SH-SY5Y (cell line): ENCODE data around the gene CCDC60.

ENCODE experiments used
- GATA2 ChIP-seq: IDR thresholded peaks from 2 replicates; pipeline ENCODE4 v1.6.1; 2011; ENCODE audit warnings: mild to moderate bottlenecking, low read depth, low read length
- GATA3 ChIP-seq: IDR thresholded peaks from 2 replicates; pipeline ENCODE4 v1.6.1; 2011; ENCODE audit warnings: low read depth, mild to moderate bottlenecking, low read length, moderate library complexity

Gene CCDC60

DNA sequence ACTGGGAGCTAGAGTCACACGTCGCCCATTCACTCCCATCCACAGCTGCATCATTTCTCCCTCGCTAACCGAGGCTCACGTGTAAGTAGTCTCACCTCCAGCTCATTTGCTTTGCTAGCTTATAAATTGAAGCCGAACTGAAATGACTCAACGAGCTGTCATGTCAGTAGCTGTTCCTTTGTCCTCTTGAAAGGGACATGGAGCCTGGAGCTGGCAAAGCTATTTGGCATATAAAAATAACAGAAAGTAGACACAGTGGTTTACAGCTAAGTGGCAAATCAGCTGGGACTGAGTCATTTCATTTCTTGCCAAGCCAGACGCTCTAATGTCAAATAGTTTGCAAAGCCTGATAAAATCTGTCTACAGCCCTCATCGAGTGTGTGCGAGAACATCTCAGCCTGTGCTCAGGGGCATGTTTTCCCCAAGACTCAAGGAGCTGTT lies 144.6 kb downstream of the CCDC60 start:
- TF ChIP-seq GATA3 (no peak), GATA2 (no peak)

DNA sequence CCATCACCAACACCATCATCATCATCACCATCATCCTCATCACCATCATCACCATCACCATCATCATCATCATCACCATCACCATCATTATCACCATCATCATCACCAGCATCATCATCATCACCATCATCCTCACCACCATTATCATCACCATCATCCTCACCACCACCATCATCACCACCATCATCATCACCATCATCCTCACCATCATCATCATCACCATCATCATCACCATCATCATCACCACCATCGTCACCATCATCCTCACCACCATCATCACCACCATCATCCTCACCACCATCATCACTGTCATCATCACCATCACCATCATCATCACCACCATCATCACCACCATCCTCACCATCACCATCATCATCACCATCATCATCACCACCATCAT lies 146.0 kb downstream of the CCDC60 start:
- TF ChIP-seq GATA2 (no peak), GATA3 (no peak)

DNA sequence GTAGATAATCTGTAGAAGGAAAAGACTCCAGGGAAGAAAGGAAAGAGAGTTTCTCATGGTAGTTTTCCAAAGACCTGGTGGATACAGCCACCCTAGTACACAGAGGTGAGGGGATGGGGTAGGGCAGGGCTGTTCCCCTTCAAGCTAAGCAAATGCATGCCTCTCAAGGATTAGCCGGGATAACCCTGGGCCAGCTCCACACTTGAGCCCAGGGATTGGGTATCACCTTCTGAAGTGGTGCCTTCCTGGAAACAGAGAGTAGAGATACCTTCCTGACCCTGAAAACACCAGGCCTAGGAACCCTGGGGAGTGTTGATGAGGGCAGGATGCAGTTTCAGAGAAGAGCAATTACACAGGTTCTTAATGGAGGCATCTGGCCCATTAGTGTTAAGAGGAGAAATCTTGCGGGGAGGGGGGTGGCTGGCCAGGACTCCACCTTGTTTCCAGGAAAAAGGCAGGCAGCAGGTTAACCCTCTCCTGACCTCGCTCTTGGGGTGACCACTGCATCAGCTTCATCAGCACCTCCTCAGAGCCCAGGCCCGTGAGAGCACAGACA lies 152.1 kb downstream of the CCDC60 start:
- TF ChIP-seq GATA2 (no peak), GATA3 (no peak)

DNA sequence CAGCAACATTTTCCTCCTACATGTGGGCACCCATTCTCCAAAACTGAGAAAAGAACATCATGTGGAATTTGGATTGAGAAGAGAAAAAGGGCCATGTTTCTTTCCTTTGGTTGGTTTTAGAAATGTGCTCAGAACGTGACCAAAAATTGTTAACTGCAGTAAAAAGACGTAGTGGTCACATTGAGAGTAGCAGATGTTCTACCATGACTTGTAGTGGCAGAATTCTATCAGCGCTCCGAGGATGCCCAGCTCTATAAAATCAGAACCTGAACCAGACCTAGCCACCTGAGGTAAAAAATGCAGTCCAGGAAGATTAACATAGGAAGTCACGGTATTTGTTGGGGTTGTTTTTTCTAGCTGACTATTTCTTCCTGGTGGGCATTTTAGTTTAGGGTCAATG lies 157.3 kb downstream of the CCDC60 start:
- TF ChIP-seq GATA3: no peak

DNA sequence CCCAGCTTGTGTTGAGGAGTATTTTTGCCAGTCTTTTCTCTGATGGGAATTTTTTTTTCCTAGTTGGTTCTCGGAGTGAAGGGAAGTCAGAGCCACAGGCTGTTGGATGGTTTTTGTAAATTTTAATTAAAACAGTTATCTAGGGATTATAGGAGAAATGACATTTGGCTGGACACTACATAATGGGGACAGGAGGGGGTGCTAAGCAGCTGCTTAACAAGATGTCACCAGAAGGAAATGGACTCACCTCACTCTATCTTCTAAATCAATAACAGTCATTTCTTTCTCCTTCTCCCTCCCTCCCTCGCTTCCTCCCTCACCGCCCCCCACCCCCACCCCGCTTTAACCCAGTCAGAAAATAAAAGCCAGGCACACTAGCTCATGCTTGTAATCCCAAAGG lies 165.7 kb downstream of the CCDC60 start:
- no peak for TF ChIP-seq GATA2
- TF ChIP-seq GATA3: no peak

DNA sequence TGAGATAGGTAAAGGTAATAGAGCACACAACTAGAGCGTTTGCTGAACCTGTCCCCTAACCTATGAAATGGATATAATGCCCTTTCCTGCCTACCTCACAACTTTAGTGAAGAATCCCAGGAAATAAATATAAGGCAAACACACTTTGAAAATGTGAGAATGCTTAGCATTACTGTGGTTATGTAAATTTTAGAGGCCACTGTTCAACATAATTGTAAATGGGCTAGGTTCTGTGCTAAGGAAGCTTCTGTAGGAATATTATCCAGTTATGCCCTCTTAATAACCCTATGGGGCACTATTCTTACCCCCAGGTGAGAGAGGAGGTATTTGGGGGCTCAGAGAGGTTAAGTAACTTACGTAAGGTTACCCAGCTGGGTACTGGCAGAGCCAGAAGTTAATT lies 166.5 kb downstream of the CCDC60 start:
- TF ChIP-seq GATA3 (no peak), GATA2 (no peak)

DNA sequence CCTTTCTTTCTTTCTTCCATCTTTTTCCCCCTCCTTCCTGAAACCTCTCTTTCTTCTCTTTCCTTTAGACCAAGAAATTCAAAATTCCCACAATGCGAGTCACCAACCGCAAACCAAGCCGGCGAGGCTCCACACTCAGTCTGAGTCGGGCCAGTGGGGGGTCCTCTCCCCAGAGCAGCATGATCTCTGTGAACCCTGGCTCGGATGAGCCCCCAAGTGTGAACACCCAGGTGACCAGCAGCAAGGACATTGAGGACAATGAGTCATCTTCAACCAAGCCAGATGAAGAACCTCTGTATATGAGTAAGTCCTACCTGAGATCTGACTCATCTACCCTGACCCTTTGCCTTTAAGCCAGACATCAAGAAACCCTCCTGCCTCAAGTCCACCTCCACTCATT lies 170.5 kb downstream of the CCDC60 start:
- no peak for TF ChIP-seq GATA2
- no peak for TF ChIP-seq GATA3

DNA sequence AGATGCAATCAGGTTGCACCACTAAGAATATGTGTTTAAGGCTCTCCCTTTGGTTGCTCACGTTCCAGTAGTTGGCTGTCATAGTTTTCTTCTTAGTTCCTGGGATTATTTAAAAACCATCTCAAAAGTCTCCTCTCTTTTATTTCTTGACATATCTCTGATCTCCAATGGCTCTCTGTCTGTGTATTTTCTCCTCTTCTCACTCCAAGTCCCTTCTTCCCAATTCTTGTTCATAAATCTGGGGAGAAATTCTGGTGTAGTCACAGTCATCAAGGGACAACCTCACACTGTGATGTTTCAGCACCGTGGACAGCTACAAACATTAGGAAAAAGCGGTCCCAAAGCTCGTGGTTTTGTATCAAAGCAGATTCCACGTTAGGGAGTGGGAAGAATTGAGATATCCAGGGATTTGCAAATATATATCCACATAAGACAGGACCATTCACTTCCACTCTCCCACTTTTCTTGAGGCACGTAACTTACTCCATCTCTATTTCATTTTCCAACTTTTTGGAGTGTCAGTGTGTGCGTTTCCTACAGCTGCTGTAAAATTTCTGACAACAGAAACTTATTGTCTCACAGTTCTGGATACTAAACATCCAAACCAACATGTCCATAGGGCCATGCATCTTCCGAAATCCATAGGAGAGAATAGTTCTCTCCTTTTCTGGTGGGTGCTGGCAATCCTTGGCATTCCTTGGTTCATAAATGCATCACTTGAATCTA lies 178.4 kb downstream of the CCDC60 start:
- TF ChIP-seq GATA2: no peak
- no peak for TF ChIP-seq GATA3

DNA sequence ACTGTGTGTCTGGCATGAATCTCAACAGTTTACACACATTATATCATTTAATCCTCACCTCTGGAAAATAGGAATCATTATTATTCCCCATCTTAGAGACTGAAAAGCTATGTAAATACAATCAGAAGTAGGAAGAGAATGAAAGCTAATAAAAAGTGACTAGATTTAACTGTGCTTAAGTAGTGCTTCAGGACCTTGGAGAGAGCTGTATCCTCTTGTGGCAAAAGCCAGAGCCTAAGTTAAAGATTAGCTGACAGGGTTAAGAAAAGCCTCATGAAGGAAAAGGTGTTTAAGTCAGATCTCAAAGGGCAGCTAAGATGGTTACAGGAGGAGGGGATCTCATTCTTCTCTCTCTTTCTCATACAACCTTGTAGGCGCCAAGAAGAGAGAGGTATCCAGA lies 193.7 kb downstream of the CCDC60 start:
- TF ChIP-seq GATA2 (no peak), GATA3 (no peak)

DNA sequence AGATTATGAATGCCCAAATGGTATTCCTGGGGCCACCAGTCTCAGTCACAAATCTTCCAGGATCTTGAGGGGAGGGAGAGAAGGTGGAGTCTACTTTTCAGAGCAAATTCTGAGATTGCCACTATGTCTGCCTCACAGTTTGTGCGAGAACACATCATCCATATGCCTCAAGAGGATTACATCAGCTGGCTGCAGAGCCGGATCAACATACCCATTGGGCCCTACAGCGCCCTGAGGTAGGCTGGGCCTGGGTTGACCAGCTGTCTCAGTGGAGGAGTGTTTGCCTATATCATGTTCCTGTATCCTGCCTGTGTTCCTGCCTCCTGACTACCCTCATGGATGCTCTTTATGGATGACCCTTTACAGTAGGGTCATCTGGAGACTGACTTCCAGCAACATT lies 205.9 kb downstream of the CCDC60 start:
- TF ChIP-seq GATA3 (no peak), GATA2 (no peak)

DNA sequence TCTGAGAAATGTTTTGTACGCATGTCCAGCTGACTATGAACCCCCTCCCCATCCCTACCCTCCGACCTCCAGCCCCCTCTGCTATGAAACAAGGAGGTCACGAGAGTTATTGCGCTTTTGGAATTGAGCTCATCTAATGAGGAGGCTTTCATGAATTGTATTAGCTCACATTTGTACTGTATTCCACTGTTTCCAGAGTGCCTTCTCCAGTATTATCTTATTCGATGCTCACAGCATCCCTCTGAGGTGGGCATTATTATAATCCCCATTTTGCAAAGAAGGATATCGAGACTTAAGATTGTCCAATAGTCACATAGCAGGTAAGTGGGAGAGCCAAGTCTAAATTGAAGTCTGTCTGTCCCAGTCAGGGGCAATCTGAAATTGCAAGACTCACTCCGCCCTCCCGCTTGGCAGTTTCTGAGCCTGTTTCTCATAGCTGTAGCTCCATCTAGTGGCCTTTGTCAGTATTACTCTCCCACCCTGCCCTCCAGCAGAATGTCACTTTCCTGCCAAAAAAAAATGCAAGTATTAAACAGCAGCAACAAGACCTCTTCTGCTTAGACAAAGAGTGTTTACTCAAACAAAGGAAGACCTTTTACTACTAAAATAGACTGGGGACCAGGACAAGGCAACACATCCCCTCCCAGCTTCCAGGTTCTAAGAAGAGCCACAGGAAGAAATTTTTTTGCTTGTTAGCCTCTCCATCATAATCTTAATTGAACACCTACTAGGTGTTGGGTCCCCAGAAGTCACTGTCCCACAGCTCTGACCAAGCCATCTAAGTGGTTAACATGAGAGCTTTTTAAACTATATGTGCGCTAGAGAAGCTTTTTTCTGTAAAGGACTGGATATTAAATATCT lies 210.5 kb downstream of the CCDC60 start:
- TF ChIP-seq GATA2 (no peak), GATA3 (no peak)

DNA sequence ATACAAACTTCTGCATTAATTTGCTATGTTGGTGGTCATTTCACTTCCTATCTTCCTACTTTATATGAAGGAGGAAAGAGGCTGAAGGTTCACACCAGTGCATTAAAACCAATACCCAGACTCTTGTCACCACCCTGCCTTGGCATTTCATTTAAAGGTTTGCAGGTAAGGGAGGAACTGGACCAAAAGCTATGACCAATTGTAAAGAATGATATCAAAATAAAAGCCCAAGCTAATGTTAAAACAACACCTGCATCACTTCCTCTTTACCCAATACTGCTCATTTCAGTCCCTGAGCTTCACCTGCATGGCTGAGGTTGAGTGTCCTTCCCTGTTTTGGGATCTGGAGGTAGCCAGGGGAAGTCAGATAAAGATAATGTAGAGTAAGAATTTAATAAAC lies 211.8 kb downstream of the CCDC60 start:
- TF ChIP-seq GATA2 (no peak), GATA3 (no peak)

DNA sequence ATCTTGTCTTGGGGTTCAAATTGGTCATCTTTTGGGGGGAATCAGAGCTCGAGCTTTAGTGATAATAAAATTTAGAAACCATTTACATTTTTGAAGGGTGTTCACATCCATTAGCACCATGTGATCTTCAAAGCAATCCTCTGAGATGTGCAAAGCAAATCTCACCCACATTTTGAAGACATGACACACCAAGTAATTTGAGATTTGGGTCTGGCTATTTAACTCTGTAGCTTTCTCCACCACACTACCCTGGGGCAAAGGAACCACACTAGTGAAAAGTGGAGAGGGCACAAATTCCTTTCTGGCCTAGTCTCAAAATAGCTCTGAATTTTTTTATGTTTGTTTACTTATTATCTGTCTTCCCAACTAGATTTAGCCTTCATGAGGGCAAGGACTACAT lies 212.5 kb downstream of the CCDC60 start:
- TF ChIP-seq GATA3: no peak
- TF ChIP-seq GATA2: no peak

DNA sequence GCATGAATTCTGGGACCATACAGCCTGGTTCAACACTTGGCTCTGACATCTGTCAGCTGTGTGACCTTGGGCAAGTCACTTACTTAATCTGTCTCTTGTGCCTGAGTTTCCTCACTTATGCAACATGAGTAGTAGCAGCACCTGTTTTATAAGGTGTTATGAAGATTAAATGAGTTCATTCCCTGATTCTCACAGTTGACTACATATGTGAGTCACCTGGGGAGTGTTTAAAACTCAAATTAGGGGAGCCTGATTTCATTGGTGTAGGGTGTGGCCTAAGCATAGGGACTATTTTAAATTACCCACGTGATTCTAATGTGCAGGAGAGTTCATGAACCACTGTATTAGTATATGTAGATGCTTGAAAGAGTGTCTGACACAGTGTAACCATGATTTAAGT lies 222.3 kb downstream of the CCDC60 start:
- TF ChIP-seq GATA2: no peak
- TF ChIP-seq GATA3: no peak

DNA sequence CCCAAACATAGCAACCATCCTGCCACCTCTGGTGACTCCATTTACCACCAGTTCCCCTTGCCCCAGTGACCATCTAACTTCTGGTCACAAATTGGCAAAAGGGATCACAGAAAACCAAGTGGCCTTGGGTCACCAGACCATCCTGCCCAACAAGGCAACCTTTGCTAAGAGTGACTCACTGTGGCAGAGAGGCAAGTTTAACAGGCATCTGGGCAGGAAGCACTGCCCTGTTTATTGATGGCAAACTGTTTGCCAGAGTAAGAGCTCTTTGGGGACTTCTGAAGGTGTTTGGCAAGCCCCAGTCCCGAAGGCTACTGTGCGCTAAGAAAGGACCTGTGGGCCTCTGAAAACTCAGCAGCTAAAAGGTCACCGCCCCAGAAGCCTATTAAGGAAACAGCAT lies 230.9 kb downstream of the CCDC60 start:
- no peak for TF ChIP-seq GATA3
- TF ChIP-seq GATA2: no peak
